Progenitor cell of endocrine pancreas (in vitro differentiated cells): ENCODE measurements around the gene SLIT3. TPM values are rescaled to one million over a fixed set of nuclear protein-coding genes. Genes with fewer than 3 reads are reported as not detected.

Experiments
- DNase-seq: peaks from one replicate; pipeline ENCODE4 v3.0.0; 2021; ENCODE audit warnings: low spot score; ENCODE audit not compliant: unreplicated experiment
- H3K27ac Mint-ChIP-seq: 2 replicates; pipeline ENCODE4 v1.8.0; 2021; ENCODE audit warnings: mild to moderate bottlenecking, moderate library complexity, mixed read lengths
- H3K27me3 Mint-ChIP-seq: 2 replicates; pipeline ENCODE4 v1.8.0; 2021; ENCODE audit warnings: mixed read lengths
- H3K36me3 Mint-ChIP-seq: 2 replicates; pipeline ENCODE4 v1.8.0; 2022; ENCODE audit warnings: mixed read lengths; ENCODE audit not compliant: insufficient read depth
- H3K4me1 Mint-ChIP-seq: 2 replicates; pipeline ENCODE4 v1.8.0; 2021; ENCODE audit warnings: low read depth, mixed read lengths
- H3K4me3 Mint-ChIP-seq: 2 replicates; pipeline ENCODE4 v1.8.0; 2021; ENCODE audit warnings: low read depth, mild to moderate bottlenecking, moderate library complexity, mixed read lengths
- H3K9me3 Mint-ChIP-seq: 2 replicates; pipeline ENCODE4 v1.8.0; 2021; ENCODE audit warnings: low read depth, mixed read lengths
- CTCF ChIP-seq: fragments of 200-600 bp; sonication (generic); IDR thresholded peaks from one replicate; pipeline ENCODE4 v1.5.0; 2021; ENCODE audit warnings: antibody characterized with exemption, mild to moderate bottlenecking; ENCODE audit not compliant: unreplicated experiment
- total RNA-seq: library from RNA; stranded (reverse); gene quantifications from 2 replicates; pipeline ENCODE4 v1.2.1, GENCODE V29; 2021

SLIT3 gene
- total RNA-seq, 1 donor from 2014 or later: 18.8 TPM

GRCh38 chr5:168697034-168697720 lies 603.8 kb downstream of the SLIT3 start:
- no peaks in the 10 kb centered on the region for H3K36me3 Mint-ChIP-seq
- no peak overlapping the region for H3K4me3 Mint-ChIP-seq
- no peak for TF ChIP-seq CTCF
- peaks cover 17% of the 10 kb centered on the region for H3K27me3 Mint-ChIP-seq
- no peaks in the 10 kb centered on the region for H3K9me3 Mint-ChIP-seq
- H3K27ac Mint-ChIP-seq: no peak overlapping the region
- H3K4me1 Mint-ChIP-seq: peaks cover 5% of the 10 kb centered on the region
- DNase-seq: no peak

GRCh38 chr5:168696611-168697010 lies 604.3 kb downstream of the SLIT3 start:
- Mint-ChIP-seq H3K9me3 (no peaks in the 10 kb centered on the region), H3K4me1 (peaks cover 5% of the 10 kb centered on the region), H3K27me3 (peaks cover 19% of the 10 kb centered on the region), H3K4me3 (no peak overlapping the region), H3K27ac (no peak overlapping the region), H3K36me3 (no peaks in the 10 kb centered on the region)
- TF ChIP-seq CTCF: no peak
- no peak for DNase-seq

DNA sequence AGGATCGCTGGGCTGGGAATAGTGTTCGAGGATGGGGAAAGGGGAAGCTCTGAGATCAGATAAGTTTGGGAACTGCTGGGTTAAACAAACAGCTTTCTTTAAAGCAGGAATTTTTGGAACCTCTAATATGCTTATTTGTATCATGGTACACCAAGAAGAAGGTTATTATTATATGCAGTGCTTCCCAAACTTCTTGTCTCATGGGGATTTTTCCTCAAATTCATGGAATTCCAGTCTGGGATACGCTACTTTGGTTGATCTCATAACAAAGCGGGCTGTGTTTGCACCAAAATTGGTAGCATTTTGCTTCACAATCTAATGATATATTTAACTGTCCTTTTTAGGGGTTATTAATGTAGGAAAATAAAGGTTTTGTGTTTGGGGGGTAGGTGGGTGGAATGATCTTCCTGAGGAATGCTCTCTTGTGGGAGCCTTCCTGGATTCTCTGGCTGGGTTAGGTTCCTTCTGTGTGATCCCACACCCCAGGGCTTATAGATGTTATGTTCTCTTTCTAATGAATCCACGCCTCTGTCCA lies 605.6 kb downstream of the SLIT3 start:
- H3K27ac Mint-ChIP-seq: no peak overlapping the region
- peaks cover 19% of the 10 kb centered on the region for H3K27me3 Mint-ChIP-seq
- no peaks in the 10 kb centered on the region for H3K36me3 Mint-ChIP-seq
- no peak for DNase-seq
- TF ChIP-seq CTCF: no peak
- no peak overlapping the region for H3K4me3 Mint-ChIP-seq
- H3K4me1 Mint-ChIP-seq: peaks cover 5% of the 10 kb centered on the region
- no peaks in the 10 kb centered on the region for H3K9me3 Mint-ChIP-seq

- H3K36me3 Mint-ChIP-seq: no peaks in the 10 kb centered on the region
- H3K9me3 Mint-ChIP-seq: no peaks in the 10 kb centered on the region
- TF ChIP-seq CTCF: no peak
- no peak overlapping the region for H3K27ac Mint-ChIP-seq
- H3K27me3 Mint-ChIP-seq: peaks cover 16% of the 10 kb centered on the region
- no peak for DNase-seq
- H3K4me1 Mint-ChIP-seq: peaks cover 5% of the 10 kb centered on the region
- H3K4me3 Mint-ChIP-seq: no peak overlapping the region
Measured at GRCh38 chr5:168694289-168694688, 606.6 kb downstream of the SLIT3 start.

DNA sequence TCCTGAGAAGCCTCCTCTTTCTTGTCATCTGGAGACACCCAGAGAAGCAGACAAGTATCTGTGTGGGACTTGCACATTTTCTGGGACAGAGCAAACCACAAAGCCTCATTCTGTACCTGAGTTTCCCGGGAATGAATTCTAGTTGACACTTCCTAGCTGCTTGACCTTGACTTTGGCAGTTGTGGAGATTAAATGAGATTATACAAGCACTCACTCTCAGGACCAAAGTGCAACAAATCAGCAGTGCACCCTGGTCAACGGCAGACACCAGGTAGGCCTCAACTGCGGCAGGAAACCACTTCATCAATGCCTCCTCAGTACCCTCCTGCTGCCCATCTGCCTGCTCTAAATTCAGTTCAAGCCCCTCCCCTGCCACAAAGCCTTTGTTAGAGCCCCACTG lies 607.1 kb downstream of the SLIT3 start:
- no peak for DNase-seq
- Mint-ChIP-seq H3K4me1 (peaks cover 5% of the 10 kb centered on the region), H3K9me3 (no peaks in the 10 kb centered on the region), H3K36me3 (no peaks in the 10 kb centered on the region), H3K4me3 (no peak overlapping the region), H3K27ac (no peak overlapping the region), H3K27me3 (peaks cover 16% of the 10 kb centered on the region)
- TF ChIP-seq CTCF: no peak
